Measurements from ENCODE around the gene PHTF2.

DNA sequence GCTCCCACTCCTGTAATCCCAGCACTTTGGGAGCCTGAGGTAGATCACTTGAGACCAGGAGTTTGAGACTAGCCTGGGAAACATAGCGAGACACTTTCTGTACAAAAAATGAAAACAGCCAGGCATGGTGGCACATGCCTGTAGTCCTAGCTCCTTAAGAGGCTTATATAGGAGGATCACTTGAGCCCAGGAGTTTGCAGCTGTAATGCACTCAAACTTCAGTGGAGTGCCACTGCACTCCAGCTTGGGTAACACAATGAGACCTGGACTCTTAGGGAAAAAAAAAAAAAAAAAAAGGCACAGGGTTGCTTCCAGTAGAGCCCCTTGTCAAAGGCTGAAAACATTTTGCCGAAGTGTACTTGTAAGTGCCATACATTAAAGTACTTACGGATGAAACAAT lies 195.3 kb downstream of the PHTF2 start:
- TF ChIP-seq POLR2A (IDR thresholded peaks at IDR 0.05; ENCODE audit: low read depth, low read length) = no peak
- no peak for TF ChIP-seq CEBPB (IDR thresholded peaks at IDR 0.05; ENCODE audit: low read depth, low read length)
- TF ChIP-seq, protein P1, sequence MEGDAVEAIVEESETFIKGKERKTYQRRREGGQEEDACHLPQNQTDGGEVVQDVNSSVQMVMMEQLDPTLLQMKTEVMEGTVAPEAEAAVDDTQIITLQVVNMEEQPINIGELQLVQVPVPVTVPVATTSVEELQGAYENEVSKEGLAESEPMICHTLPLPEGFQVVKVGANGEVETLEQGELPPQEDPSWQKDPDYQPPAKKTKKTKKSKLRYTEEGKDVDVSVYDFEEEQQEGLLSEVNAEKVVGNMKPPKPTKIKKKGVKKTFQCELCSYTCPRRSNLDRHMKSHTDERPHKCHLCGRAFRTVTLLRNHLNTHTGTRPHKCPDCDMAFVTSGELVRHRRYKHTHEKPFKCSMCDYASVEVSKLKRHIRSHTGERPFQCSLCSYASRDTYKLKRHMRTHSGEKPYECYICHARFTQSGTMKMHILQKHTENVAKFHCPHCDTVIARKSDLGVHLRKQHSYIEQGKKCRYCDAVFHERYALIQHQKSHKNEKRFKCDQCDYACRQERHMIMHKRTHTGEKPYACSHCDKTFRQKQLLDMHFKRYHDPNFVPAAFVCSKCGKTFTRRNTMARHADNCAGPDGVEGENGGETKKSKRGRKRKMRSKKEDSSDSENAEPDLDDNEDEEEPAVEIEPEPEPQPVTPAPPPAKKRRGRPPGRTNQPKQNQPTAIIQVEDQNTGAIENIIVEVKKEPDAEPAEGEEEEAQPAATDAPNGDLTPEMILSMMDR (conservative IDR thresholded peaks at IDR 0.05; ENCODE audit: low read depth, low read length) = no peak
- no peak for TF ChIP-seq RAD21 (IDR thresholded peaks at IDR 0.05; ENCODE audit: low read length)
- TF ChIP-seq MAFK (IDR thresholded peaks at IDR 0.05; ENCODE audit: low read depth, low read length) = no peak
- TF ChIP-seq, protein P2, sequence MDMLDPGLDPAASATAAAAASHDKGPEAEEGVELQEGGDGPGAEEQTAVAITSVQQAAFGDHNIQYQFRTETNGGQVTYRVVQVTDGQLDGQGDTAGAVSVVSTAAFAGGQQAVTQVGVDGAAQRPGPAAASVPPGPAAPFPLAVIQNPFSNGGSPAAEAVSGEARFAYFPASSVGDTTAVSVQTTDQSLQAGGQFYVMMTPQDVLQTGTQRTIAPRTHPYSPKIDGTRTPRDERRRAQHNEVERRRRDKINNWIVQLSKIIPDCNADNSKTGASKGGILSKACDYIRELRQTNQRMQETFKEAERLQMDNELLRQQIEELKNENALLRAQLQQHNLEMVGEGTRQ (IDR thresholded peaks at IDR 0.05; ENCODE audit: low read depth, low read length) = no peak
- no peak for TF ChIP-seq MAZ (IDR thresholded peaks at IDR 0.05; ENCODE audit: borderline replicate concordance, low read depth, low read length)
- no peak for TF ChIP-seq RCOR1 (IDR thresholded peaks at IDR 0.05; ENCODE audit: insufficient replicate concordance, low read length)
- TF ChIP-seq FOS (IDR thresholded peaks at IDR 0.05; ENCODE audit: low read depth, low read length) = no peak
- no peak for TF ChIP-seq SMC3 (IDR thresholded peaks at IDR 0.05; ENCODE audit: low read depth, low read length)
- no peak for TF ChIP-seq MXI1 (IDR thresholded peaks at IDR 0.05; ENCODE audit: borderline replicate concordance, low read depth, low read length)
- no peak for TF ChIP-seq NFE2L2 (IDR thresholded peaks at IDR 0.05; ENCODE audit: low read depth, low read length)
- TF ChIP-seq CHD1 (IDR thresholded peaks at IDR 0.05; ENCODE audit: low read depth, low read length) = no peak

Measured in IMR-90 (cell line).